ENCODE data around the gene BTBD1. TPM values are rescaled to one million over a fixed set of nuclear protein-coding genes. Genes with fewer than 3 reads are reported as not detected.

BTBD1 gene
- total RNA-seq, 1 donor from 2014 or later = 48.5 TPM

DNA sequence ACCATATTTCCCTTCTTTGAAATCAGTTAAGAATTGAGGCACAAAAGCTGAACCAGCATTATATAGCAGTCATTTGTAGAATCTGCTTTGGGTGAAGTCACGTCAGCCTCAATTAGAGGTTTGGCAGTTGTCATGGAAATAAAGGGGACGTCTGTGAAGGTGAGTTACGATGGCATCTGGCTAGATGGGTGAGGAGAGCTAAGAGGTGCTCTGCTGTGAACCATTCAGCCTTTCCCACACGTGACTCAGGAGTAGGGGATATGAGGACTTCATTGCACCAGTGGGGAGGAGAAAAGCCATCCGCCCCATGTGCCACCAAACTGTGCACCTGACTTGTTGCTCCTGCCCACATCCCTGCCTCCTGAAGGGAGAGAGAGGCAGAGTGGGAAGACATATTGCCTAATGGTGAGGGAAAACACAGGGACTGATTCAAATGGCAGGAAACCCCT lies 52.8 kb downstream of the BTBD1 start:
- TF ChIP-seq EZH2phosphoT487 (IDR thresholded peaks at IDR 0.05) (no peak), EZH2 (IDR thresholded peaks at IDR 0.05) (no peak)
- TF ChIP-seq, protein P1, sequence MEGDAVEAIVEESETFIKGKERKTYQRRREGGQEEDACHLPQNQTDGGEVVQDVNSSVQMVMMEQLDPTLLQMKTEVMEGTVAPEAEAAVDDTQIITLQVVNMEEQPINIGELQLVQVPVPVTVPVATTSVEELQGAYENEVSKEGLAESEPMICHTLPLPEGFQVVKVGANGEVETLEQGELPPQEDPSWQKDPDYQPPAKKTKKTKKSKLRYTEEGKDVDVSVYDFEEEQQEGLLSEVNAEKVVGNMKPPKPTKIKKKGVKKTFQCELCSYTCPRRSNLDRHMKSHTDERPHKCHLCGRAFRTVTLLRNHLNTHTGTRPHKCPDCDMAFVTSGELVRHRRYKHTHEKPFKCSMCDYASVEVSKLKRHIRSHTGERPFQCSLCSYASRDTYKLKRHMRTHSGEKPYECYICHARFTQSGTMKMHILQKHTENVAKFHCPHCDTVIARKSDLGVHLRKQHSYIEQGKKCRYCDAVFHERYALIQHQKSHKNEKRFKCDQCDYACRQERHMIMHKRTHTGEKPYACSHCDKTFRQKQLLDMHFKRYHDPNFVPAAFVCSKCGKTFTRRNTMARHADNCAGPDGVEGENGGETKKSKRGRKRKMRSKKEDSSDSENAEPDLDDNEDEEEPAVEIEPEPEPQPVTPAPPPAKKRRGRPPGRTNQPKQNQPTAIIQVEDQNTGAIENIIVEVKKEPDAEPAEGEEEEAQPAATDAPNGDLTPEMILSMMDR (IDR thresholded peaks at IDR 0.05) = no peak
- Histone ChIP-seq H3K4me1 (peaks cover 14% of the 10 kb centered on the region), H3F3A (ENCODE audit: low read depth) (peaks cover 4% of the 10 kb centered on the region), H3K79me2 (ENCODE audit: low read depth) (peaks cover 29% of the 10 kb centered on the region), H3K4me2 (no peak overlapping the region), H3K36me3 (peaks cover 14% of the 10 kb centered on the region), H3K9ac (no peak overlapping the region), H3K27ac (no peak overlapping the region), H2AFZ (replicated peaks) (no peak overlapping the region), H3K9me3 (ENCODE audit: low read depth) (no peaks in the 10 kb centered on the region), H3K4me3 (no peak overlapping the region), H3K27me3 (no peaks in the 10 kb centered on the region), H4K20me1 (ENCODE audit: low read depth) (peaks cover 6% of the 10 kb centered on the region)
- Mint-ChIP-seq H3K9me3 (no peaks in the 10 kb centered on the region), H3K36me3 (peaks cover 10% of the 10 kb centered on the region), H3K4me3 (no peak overlapping the region), H3K4me1 (peaks cover 28% of the 10 kb centered on the region), H3K27ac (no peak overlapping the region), H3K27me3 (ENCODE audit: insufficient read depth, low read depth) (no peaks in the 10 kb centered on the region)
- no peak for DNase-seq (ENCODE audit: low spot score)

DNA sequence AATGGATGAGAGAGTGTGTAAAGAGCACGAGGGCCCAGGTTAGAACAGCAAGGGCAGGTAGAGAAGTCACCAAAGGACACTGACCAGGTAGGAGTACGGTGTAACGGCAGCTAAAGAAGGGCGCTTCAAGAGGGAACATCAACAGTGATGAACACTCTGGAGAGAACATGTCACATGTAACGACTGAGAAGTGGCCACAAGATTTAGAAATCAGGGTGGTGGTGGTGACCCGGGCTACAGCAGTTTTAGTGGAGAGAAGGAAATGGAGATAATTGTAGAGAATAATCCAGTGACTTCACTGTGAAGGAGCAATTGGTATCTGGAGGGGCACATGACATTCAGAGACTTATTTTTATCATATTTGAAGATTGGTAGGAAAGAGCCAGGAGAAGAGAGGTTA lies 54.4 kb downstream of the BTBD1 start:
- H3K9me3 ChIP-seq (ENCODE audit: low read depth) = no peaks in the 10 kb centered on the region
- TF ChIP-seq EZH2 (IDR thresholded peaks at IDR 0.05) = no peak
- TF ChIP-seq, protein P1 (IDR thresholded peaks at IDR 0.05) = no peak
- TF ChIP-seq EZH2phosphoT487 (IDR thresholded peaks at IDR 0.05) = no peak
- no peaks in the 10 kb centered on the region for H3K27me3 ChIP-seq
- H3K79me2 ChIP-seq (ENCODE audit: low read depth) = peaks cover 30% of the 10 kb centered on the region
- peaks cover 6% of the 10 kb centered on the region for H4K20me1 ChIP-seq (ENCODE audit: low read depth)
- no peaks in the 10 kb centered on the region for H3F3A ChIP-seq (ENCODE audit: low read depth)
- H3K4me1 ChIP-seq = peaks cover 14% of the 10 kb centered on the region
- Mint-ChIP-seq H3K4me1 (peaks cover 28% of the 10 kb centered on the region), H3K27me3 (ENCODE audit: insufficient read depth, low read depth) (no peaks in the 10 kb centered on the region), H3K36me3 (peaks cover 13% of the 10 kb centered on the region), H3K27ac (no peak overlapping the region), H3K4me3 (peak overlapping the region; percentile 100), H3K9me3 (no peaks in the 10 kb centered on the region)
- H2AFZ ChIP-seq (replicated peaks) = no peak overlapping the region
- H3K9ac ChIP-seq = no peak overlapping the region
- peak overlapping the region; percentile 82 for H3K4me3 ChIP-seq
- H3K4me2 ChIP-seq = peak overlapping the region; percentile 88
- peaks cover 10% of the 10 kb centered on the region for H3K36me3 ChIP-seq
- no peak overlapping the region for H3K27ac ChIP-seq
- no peak for DNase-seq (ENCODE audit: low spot score)

DNA sequence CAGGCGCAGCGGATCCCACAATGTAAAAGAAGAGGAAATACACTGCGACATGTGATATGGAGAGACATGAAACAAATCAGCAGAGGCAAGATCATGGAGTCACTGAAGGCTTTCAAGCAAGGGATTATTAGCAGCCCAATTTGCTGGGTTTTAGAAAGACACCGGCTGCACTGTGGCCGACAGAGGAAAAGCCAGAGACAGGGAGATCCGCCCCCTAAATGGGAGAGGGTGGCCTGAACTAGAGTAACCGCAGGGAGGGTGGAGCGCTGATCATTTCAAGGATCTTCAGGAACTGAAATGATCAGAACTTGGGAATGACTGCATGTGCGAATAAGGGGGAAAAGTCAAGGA lies 55.0 kb downstream of the BTBD1 start:
- no peaks in the 10 kb centered on the region for H3K27me3 ChIP-seq
- no peaks in the 10 kb centered on the region for H3K9me3 Mint-ChIP-seq
- TF ChIP-seq EZH2 (IDR thresholded peaks at IDR 0.05) = no peak
- TF ChIP-seq, protein P1 (IDR thresholded peaks at IDR 0.05) = no peak
- TF ChIP-seq EZH2phosphoT487 (IDR thresholded peaks at IDR 0.05) = no peak
- H3K4me3 ChIP-seq = peak overlapping the region; percentile 82
- peak overlapping the region; percentile 35 for H3K27ac Mint-ChIP-seq
- H3K4me2 ChIP-seq = peak overlapping the region; percentile 88
- H3K79me2 ChIP-seq (ENCODE audit: low read depth) = peaks cover 30% of the 10 kb centered on the region
- H3K36me3 ChIP-seq = peaks cover 5% of the 10 kb centered on the region
- no peaks in the 10 kb centered on the region for H3K9me3 ChIP-seq (ENCODE audit: low read depth)
- H3K4me1 Mint-ChIP-seq = peaks cover 28% of the 10 kb centered on the region
- H3K9ac ChIP-seq = no peak overlapping the region
- H4K20me1 ChIP-seq (ENCODE audit: low read depth) = peaks cover 6% of the 10 kb centered on the region
- H3F3A ChIP-seq (ENCODE audit: low read depth) = no peaks in the 10 kb centered on the region
- H2AFZ ChIP-seq (replicated peaks) = peak overlapping the region; percentile 95
- DNase-seq (ENCODE audit: low spot score) = no peak
- H3K36me3 Mint-ChIP-seq = peaks cover 15% of the 10 kb centered on the region
- peak overlapping the region; percentile 100 for H3K4me3 Mint-ChIP-seq
- H3K27me3 Mint-ChIP-seq (ENCODE audit: insufficient read depth, low read depth) = no peaks in the 10 kb centered on the region
- peaks cover 14% of the 10 kb centered on the region for H3K4me1 ChIP-seq
- no peak overlapping the region for H3K27ac ChIP-seq
